ENCODE data around the gene SH3PXD2B.

DNA sequence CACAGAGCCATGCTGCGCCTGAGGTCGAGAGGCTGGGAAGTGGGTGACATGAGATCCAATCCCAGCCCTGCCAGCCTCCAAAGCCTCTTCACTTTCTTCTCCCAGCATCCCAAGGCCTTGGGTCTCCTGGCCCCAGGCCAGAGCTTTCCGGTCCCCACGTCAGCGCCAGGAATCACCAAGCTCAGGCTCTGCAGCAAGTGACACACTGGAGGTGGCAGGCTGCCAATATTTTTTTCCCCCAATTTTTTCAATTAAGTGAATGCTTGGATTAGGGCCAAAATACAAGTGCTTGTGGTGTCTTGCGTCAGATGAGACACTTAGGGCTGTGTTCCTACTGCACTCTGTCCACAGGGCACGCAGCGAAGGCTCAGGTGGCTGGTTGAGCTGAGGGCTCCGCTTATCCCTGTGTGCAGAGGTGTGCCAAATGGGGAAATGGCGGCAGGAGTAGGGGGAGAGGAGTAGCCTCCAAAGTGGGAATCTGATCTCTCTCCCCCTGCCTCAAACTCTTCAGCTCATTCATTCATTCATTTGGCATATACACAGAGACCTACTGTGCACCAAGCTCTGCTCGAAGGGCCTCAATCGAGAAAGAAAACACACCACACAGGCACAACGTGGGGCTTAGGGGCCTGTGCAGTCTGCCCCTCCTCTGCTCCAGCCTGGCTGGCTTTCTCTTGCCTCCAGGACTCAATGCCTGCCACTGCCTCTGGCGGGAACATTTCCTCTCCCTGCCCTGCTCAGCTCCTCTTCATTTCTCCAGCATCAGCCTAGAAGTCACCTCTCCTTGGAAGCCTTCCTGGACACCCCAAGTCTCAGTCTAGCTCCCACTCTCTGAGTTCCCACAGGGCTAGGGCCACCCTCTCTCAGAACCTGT, 16.6 kb downstream of the SH3PXD2B start:
- TF ChIP-seq CTCF (conservative IDR thresholded peaks at IDR 0.05; ENCODE audit: low read depth, low read length) (no peak), RAD21 (IDR thresholded peaks at IDR 0.05; ENCODE audit: low read length) (no peak), MAFK (IDR thresholded peaks at IDR 0.05; ENCODE audit: low read depth, low read length) (no peak), FOS (IDR thresholded peaks at IDR 0.05; ENCODE audit: low read depth, low read length) (no peak), BHLHE40 (IDR thresholded peaks at IDR 0.05; ENCODE audit: low read depth, low read length) (no peak)
- TF ChIP-seq, protein P1, sequence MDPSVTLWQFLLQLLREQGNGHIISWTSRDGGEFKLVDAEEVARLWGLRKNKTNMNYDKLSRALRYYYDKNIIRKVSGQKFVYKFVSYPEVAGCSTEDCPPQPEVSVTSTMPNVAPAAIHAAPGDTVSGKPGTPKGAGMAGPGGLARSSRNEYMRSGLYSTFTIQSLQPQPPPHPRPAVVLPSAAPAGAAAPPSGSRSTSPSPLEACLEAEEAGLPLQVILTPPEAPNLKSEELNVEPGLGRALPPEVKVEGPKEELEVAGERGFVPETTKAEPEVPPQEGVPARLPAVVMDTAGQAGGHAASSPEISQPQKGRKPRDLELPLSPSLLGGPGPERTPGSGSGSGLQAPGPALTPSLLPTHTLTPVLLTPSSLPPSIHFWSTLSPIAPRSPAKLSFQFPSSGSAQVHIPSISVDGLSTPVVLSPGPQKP (IDR thresholded peaks at IDR 0.05; ENCODE audit: borderline replicate concordance, low read depth, low read length): no peak

Measured in IMR-90 (cell line).